HTERT RPE-1 (cell line): Measurements from ENCODE around the gene AGAP5.

Experiments used
- in situ Hi-C: fragments of 300-500 bp; cut with MboI; formaldehyde crosslinking; loops from 4 replicates; pipeline ENCODE4 v1.14.3; 2020; ENCODE audit warnings: low sequenced_read_pairs

The AGAP5 gene

DNA sequence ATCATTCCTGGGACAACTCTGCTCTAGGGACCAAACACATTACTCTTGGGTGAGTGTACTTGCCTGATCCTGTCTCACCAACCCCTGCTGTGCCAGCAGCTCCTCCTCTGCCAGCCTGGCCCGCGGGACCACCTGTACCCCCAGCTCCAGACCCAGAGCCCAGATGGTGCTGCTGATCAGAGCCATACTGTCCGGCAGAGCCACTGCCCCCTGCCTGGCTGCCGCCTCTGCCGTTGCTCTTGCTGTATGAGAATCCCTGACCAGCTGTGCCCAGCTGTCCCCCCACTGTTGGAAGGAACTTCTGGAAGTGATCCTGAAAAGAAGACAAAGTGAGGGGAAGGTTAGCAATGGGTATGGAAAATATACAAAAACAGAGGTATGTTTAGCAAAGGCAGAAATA, 63.5 kb downstream of the AGAP5 start:
- in situ Hi-C loops: loop anchor here (25.0 kb wide), 1 partner anchor 97 kb away; no protein-coding TSS in a partner anchor

DNA sequence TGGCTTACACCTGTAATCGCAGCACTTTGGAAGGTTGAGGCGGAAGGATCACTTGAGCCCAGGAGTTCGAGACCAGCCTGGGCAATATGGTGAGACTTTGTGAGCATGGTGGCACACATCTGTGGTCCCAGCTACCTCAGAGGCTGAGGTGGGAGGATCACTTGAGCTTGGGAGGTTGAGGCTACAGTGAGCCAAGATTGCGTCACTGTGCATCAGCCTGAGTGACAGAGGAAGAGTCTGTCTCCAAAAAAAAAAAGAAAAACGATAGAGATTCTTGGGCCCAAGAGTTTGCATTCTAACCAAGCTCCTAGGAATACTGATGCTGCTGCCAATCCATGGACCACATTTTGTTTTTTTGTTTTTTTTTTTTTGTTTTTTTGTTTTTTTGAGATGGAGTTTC, 68.7 kb downstream of the AGAP5 start:
- in situ Hi-C loops: loop anchor here (25.0 kb wide), 1 partner anchor 92 kb away; no protein-coding TSS in a partner anchor

- in situ Hi-C loops: loop anchor here (25.0 kb wide), 1 partner anchor 91 kb away; no protein-coding TSS in a partner anchor
These were observed 69.5 kb downstream of the AGAP5 start for GRCh38 chr10:73628405-73628804.

DNA sequence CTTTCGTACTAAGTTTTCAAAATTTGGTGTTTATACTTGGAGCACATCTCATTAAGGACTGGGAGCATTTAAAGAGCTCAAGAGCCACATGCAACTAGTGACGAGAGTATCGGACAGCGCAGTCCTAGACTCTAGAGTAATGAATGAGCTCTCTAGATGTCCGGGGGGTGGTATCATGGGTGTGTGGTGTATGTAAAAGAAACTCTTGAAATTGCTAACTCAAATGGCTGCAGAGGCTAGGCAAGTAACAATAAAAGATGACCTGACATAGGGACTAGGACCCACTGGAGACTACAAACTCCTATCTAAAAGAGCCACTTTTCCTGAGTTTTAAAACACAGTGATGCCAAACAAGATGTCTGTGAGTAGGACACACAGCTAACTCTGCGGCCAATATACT, 70.6 kb downstream of the AGAP5 start:
- in situ Hi-C loops: loop anchor here (25.0 kb wide), 1 partner anchor 90 kb away; no protein-coding TSS in a partner anchor

DNA sequence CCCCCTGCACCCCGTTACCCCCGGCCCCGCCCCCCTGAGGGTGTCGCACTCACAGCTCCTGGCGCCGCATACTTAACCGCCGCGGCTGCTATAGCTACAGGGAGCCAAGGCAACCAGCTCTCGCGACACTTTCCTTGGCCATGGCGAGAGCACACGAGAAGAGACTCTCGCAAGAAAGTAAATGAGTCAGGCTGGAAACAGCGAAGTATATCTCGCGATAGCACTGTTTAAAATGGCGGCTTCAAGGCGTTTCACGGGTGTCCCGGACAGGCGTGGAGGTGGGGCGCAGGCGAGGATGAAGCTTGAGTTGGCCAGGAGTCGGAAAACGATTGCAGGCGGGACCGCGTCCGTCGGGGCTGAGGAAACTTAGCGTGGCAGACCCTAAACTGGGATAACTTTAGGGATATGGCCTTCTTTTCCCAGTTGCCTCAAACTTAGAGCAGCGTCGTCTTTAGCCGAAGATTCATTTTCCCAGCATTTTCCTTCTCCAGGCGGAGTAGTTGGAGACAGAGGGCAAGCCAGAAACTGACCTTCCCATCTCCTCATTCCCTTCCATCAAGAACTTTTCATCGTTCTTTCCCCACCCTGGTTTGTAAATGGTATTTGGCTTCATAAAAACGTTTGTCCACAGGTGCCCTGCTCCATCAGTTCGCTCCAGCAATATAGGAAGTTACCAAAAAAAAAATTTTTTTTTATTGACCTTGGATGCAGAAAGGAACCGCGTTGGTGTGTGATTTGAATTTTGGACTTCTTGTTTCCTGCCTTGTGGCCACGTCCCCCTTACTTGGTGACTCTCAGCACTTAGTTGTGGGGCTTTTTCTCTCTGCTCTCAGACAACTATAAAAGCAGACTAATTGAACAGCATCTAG, 71.8 kb downstream of the AGAP5 start:
- in situ Hi-C loops: loop anchor here (25.0 kb wide), 1 partner anchor 89 kb away; no protein-coding TSS in a partner anchor

- in situ Hi-C loops: loop anchor here (25.0 kb wide), 1 partner anchor 88 kb away; no protein-coding TSS in a partner anchor
These were observed 72.7 kb downstream of the AGAP5 start for GRCh38 chr10:73625004-73625883.
